SK-N-SH treated with all-trans-retinoic acid at 6 μM for 48 hours (cell line): ENCODE measurements around the gene CFL1.

Experiments
- ATAC-seq: fragments of 200-7000 bp; cut with Tn5 transposase; 3 replicates; pipeline ENCODE4 v1.9.1; 2020; ENCODE audit warnings: mild to moderate bottlenecking, moderate library complexity
- ARNTL ChIP-seq: fragments of 450-650 bp; formaldehyde crosslinking; IDR thresholded peaks from 2 replicates; pipeline ENCODE4 v1.5.0; 2020; ENCODE audit warnings: low read depth, mild to moderate bottlenecking, moderate library complexity, borderline replicate concordance
- BACH2 ChIP-seq: fragments of 250-450 bp; sonication (Bioruptor Pico); IDR thresholded peaks from 2 replicates; pipeline ENCODE4 v1.9.0; 2021; ENCODE audit warnings: mild to moderate bottlenecking, borderline replicate concordance
- CSDC2 ChIP-seq: fragments of 250-450 bp; sonication (Bioruptor Pico); IDR thresholded peaks from 2 replicates; pipeline ENCODE4 v1.5.0; 2020; ENCODE audit warnings: mild to moderate bottlenecking, moderate library complexity
- ESRRG ChIP-seq: fragments of 250-450 bp; sonication (Bioruptor Pico); IDR thresholded peaks from 2 replicates; pipeline ENCODE4 v1.6.1; 2021; ENCODE audit warnings: mild to moderate bottlenecking
- GLIS3 ChIP-seq: fragments of 250-450 bp; sonication (Bioruptor Pico); IDR thresholded peaks from 2 replicates; pipeline ENCODE4 v1.5.0; 2020; ENCODE audit warnings: mild to moderate bottlenecking, moderate library complexity
- ISL1 ChIP-seq: fragments of 250-450 bp; sonication (Bioruptor Pico); IDR thresholded peaks from 2 replicates; pipeline ENCODE4 v2.1.2; 2022; ENCODE audit warnings: mild to moderate bottlenecking, moderate library complexity
- OSR1 ChIP-seq: fragments of 250-450 bp; sonication (Bioruptor Pico); IDR thresholded peaks from 2 replicates; pipeline ENCODE4 v1.8.0; 2022; ENCODE audit warnings: moderate library complexity, mild to moderate bottlenecking, inconsistent platforms
- PPARA ChIP-seq: fragments of 250-450 bp; sonication (Bioruptor Pico); IDR thresholded peaks from 2 replicates; pipeline ENCODE4 v1.5.0; 2020; ENCODE audit warnings: mild to moderate bottlenecking, borderline replicate concordance
- RARB ChIP-seq: fragments of 250-450 bp; sonication (Bioruptor Pico); IDR thresholded peaks from 2 replicates; pipeline ENCODE4 v1.8.0; 2021; ENCODE audit warnings: mild to moderate bottlenecking, moderate library complexity
- TCF4 ChIP-seq: fragments of 250-450 bp; sonication (Bioruptor Pico); IDR thresholded peaks from 2 replicates; pipeline ENCODE4 v1.8.0; 2021; ENCODE audit warnings: mild to moderate bottlenecking, moderate library complexity, borderline replicate concordance
- TOX ChIP-seq: fragments of 250-450 bp; sonication (Bioruptor Pico); IDR thresholded peaks from 2 replicates; pipeline ENCODE4 v1.8.0; 2021; ENCODE audit warnings: mild to moderate bottlenecking, moderate library complexity, borderline replicate concordance
- ZFP3 ChIP-seq: fragments of 250-450 bp; sonication (Bioruptor Pico); IDR thresholded peaks from 2 replicates; pipeline ENCODE4 v1.5.0; 2020; ENCODE audit warnings: mild to moderate bottlenecking, moderate library complexity
- ZFP30 ChIP-seq: fragments of 450-650 bp; formaldehyde crosslinking; IDR thresholded peaks from 2 replicates; pipeline ENCODE4 v1.5.0; 2022; ENCODE audit warnings: mild to moderate bottlenecking, moderate library complexity
- ZNF565 ChIP-seq: fragments of 450-650 bp; formaldehyde crosslinking; conservative IDR thresholded peaks from 2 replicates; pipeline ENCODE4 v1.5.0; 2020; ENCODE audit warnings: low read depth, mild to moderate bottlenecking, moderate library complexity
- ZNF70 ChIP-seq: fragments of 450-650 bp; formaldehyde crosslinking; IDR thresholded peaks from 2 replicates; pipeline ENCODE4 v1.5.0; 2020; ENCODE audit warnings: mild to moderate bottlenecking, moderate library complexity
- ZNF8 ChIP-seq: fragments of 450-650 bp; formaldehyde crosslinking; IDR thresholded peaks from 2 replicates; pipeline ENCODE4 v1.5.0; 2020; ENCODE audit warnings: mild to moderate bottlenecking, moderate library complexity
- TF ChIP-seq, protein P1 (sequence below): fragments of 250-450 bp; sonication (Bioruptor Pico); IDR thresholded peaks from 2 replicates; pipeline ENCODE4 v1.5.1; 2021; ENCODE audit warnings: mild to moderate bottlenecking, moderate library complexity
- TF ChIP-seq, protein P2 (sequence below): fragments of 250-450 bp; sonication (Bioruptor Pico); IDR thresholded peaks from 2 replicates; pipeline ENCODE4 v1.5.0; 2020; ENCODE audit warnings: mild to moderate bottlenecking, moderate library complexity
- TF ChIP-seq, protein P3 (sequence below): fragments of 250-450 bp; sonication (Bioruptor Pico); IDR thresholded peaks from 2 replicates; pipeline ENCODE4 v1.5.1; 2020; ENCODE audit warnings: low read depth, mild to moderate bottlenecking, moderate library complexity
- TF ChIP-seq, protein P4 (sequence below): fragments of 250-450 bp; sonication (Bioruptor Pico); IDR thresholded peaks from 2 replicates; pipeline ENCODE4 v1.8.0; 2020; ENCODE audit warnings: mild to moderate bottlenecking, moderate library complexity, borderline replicate concordance
- TF ChIP-seq, protein P5 (sequence below): fragments of 250-450 bp; sonication (Bioruptor Pico); IDR thresholded peaks from 2 replicates; pipeline ENCODE4 v1.8.0; 2021; ENCODE audit warnings: low read depth, mild to moderate bottlenecking, moderate library complexity, borderline replicate concordance

CFL1 gene

DNA sequence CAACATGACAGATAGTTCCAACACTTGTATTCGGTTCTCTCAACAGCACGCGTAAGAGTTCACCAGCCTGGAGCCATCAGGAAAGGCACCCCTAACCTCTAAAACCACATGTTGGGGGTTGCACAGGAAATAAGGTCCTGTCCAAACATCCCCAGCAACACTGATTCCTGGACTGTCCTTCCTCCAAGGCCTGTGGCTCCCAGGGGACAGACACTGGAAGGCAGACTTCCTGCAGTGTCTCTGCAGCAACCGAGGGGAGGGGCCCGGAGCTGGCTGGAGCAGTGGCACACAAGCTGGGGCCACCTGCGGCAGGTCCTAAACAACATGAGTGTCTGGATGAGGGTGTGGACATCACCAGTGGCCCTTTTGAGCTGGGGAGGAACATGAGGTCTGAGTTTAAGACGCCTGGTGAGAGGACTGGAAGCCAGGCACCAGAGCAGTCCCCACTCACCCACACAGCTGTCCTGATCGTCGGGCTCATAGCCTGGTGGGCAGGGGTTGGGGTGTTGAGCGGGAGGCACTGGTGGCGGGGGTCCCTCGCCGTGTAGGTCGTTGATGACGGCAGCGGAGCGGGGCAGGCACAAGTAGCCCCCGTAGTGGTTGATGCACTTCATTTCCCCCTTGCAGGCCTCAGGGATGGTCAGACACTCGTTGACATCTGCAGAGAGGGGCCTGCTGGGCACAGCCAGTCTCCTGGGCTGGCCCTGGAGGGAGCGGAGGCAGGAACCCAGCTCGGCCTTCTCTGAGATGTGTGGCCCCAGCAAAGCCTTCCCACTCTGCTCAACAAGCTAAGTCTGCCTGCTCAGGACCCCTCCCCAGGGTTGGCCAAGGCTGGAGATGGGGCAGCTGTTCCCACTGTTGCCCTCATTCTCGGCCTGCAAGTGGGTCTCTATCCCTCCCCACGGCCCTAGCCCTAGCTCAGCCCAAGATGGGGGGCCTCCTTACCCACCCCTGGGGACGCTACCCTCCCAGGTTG lies 13.0 kb upstream of the CFL1 start:
- no peak for ATAC-seq
- TF ChIP-seq, protein P1, sequence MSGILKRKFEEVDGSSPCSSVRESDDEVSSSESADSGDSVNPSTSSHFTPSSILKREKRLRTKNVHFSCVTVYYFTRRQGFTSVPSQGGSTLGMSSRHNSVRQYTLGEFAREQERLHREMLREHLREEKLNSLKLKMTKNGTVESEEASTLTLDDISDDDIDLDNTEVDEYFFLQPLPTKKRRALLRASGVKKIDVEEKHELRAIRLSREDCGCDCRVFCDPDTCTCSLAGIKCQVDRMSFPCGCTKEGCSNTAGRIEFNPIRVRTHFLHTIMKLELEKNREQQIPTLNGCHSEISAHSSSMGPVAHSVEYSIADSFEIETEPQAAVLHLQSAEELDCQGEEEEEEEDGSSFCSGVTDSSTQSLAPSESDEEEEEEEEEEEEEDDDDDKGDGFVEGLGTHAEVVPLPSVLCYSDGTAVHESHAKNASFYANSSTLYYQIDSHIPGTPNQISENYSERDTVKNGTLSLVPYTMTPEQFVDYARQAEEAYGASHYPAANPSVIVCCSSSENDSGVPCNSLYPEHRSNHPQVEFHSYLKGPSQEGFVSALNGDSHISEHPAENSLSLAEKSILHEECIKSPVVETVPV (CRISPR knock-in tag): no peak
- TF ChIP-seq RARB (CRISPR knock-in tag) (no peak), PPARA (CRISPR knock-in tag) (no peak), CSDC2 (CRISPR knock-in tag) (no peak), ZFP3 (no peak), GLIS3 (CRISPR knock-in tag) (no peak), BACH2 (CRISPR knock-in tag) (no peak), ISL1 (CRISPR knock-in tag) (no peak), ZNF70 (CRISPR knock-in tag) (no peak), OSR1 (CRISPR knock-in tag) (no peak), ZNF565 (CRISPR knock-in tag) (no peak), ZNF8 (CRISPR knock-in tag) (no peak), ZFP30 (no peak)
- TF ChIP-seq, protein P2, sequence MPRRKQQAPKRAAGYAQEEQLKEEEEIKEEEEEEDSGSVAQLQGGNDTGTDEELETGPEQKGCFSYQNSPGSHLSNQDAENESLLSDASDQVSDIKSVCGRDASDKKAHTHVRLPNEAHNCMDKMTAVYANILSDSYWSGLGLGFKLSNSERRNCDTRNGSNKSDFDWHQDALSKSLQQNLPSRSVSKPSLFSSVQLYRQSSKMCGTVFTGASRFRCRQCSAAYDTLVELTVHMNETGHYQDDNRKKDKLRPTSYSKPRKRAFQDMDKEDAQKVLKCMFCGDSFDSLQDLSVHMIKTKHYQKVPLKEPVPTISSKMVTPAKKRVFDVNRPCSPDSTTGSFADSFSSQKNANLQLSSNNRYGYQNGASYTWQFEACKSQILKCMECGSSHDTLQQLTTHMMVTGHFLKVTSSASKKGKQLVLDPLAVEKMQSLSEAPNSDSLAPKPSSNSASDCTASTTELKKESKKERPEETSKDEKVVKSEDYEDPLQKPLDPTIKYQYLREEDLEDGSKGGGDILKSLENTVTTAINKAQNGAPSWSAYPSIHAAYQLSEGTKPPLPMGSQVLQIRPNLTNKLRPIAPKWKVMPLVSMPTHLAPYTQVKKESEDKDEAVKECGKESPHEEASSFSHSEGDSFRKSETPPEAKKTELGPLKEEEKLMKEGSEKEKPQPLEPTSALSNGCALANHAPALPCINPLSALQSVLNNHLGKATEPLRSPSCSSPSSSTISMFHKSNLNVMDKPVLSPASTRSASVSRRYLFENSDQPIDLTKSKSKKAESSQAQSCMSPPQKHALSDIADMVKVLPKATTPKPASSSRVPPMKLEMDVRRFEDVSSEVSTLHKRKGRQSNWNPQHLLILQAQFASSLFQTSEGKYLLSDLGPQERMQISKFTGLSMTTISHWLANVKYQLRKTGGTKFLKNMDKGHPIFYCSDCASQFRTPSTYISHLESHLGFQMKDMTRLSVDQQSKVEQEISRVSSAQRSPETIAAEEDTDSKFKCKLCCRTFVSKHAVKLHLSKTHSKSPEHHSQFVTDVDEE (CRISPR knock-in tag): no peak
- TF ChIP-seq, protein P3, sequence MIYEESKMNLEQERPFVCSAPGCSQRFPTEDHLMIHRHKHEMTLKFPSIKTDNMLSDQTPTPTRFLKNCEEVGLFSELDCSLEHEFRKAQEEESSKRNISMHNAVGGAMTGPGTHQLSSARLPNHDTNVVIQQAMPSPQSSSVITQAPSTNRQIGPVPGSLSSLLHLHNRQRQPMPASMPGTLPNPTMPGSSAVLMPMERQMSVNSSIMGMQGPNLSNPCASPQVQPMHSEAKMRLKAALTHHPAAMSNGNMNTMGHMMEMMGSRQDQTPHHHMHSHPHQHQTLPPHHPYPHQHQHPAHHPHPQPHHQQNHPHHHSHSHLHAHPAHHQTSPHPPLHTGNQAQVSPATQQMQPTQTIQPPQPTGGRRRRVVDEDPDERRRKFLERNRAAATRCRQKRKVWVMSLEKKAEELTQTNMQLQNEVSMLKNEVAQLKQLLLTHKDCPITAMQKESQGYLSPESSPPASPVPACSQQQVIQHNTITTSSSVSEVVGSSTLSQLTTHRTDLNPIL (CRISPR knock-in tag): no peak
- TF ChIP-seq, protein P4, sequence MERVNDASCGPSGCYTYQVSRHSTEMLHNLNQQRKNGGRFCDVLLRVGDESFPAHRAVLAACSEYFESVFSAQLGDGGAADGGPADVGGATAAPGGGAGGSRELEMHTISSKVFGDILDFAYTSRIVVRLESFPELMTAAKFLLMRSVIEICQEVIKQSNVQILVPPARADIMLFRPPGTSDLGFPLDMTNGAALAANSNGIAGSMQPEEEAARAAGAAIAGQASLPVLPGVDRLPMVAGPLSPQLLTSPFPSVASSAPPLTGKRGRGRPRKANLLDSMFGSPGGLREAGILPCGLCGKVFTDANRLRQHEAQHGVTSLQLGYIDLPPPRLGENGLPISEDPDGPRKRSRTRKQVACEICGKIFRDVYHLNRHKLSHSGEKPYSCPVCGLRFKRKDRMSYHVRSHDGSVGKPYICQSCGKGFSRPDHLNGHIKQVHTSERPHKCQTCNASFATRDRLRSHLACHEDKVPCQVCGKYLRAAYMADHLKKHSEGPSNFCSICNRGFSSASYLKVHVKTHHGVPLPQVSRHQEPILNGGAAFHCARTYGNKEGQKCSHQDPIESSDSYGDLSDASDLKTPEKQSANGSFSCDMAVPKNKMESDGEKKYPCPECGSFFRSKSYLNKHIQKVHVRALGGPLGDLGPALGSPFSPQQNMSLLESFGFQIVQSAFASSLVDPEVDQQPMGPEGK (CRISPR knock-in tag): no peak
- TF ChIP-seq, protein P5, sequence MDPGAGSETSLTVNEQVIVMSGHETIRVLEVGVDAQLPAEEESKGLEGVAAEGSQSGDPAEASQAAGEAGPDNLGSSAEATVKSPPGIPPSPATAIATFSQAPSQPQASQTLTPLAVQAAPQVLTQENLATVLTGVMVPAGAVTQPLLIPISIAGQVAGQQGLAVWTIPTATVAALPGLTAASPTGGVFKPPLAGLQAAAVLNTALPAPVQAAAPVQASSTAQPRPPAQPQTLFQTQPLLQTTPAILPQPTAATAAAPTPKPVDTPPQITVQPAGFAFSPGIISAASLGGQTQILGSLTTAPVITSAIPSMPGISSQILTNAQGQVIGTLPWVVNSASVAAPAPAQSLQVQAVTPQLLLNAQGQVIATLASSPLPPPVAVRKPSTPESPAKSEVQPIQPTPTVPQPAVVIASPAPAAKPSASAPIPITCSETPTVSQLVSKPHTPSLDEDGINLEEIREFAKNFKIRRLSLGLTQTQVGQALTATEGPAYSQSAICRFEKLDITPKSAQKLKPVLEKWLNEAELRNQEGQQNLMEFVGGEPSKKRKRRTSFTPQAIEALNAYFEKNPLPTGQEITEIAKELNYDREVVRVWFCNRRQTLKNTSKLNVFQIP: no peak

DNA sequence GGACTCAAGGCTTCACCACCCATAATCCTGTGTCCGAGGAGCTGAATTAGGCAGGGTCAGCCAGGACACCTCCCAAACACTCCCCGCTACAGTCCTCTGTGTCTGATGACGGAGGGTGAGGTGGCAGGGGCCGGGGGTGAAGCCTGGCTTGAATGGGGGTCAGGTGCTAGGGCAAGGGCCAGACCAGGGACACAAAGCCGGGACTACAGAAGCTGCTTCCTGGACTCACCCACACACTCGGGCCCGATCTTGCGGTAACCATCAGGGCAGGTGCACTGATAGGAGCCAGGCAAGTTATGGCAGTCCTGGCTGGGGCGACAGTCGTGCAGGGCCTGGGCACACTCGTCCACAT lies 12.3 kb upstream of the CFL1 start:
- ATAC-seq: no peak
- no peak for TF ChIP-seq ZFP3
- TF ChIP-seq RARB (CRISPR knock-in tag): no peak
- TF ChIP-seq ZNF565 (CRISPR knock-in tag): no peak
- no peak for TF ChIP-seq ESRRG (CRISPR knock-in tag)
- TF ChIP-seq OSR1 (CRISPR knock-in tag): no peak
- TF ChIP-seq TCF4 (CRISPR knock-in tag): no peak
- no peak for TF ChIP-seq ISL1 (CRISPR knock-in tag)
- no peak for TF ChIP-seq PPARA (CRISPR knock-in tag)
- no peak for TF ChIP-seq CSDC2 (CRISPR knock-in tag)
- no peak for TF ChIP-seq ZFP30
- TF ChIP-seq ARNTL (CRISPR knock-in tag): no peak
- TF ChIP-seq, protein P4 (CRISPR knock-in tag): no peak
- TF ChIP-seq, protein P3 (CRISPR knock-in tag): no peak
- TF ChIP-seq, protein P2 (CRISPR knock-in tag): no peak
- no peak for TF ChIP-seq TOX
